Brain microvascular endothelial cell (primary cell): ENCODE data around the gene JTB.
A peak's percentile ranks its signal among the peaks of the same experiment; 100 is the strongest.
"Not testable (repeated sequence)": the region's sequence is repeated elsewhere in the genome, so short reads cannot be mapped to it uniquely, and the experiment has no call there.

Experiments
- DNase-seq: peaks from one replicate; pipeline ENCODE4 v3.0.0-alpha.2; 2020
- H3K27ac ChIP-seq: fragments of 250-450 bp; sonication (Bioruptor Pico); 2 replicates; pipeline ENCODE4 v1.5.1; 2020; ENCODE audit warnings: mild to moderate bottlenecking, moderate library complexity
- H3K27me3 ChIP-seq: fragments of 250-450 bp; sonication (Bioruptor Pico); replicated peaks from 2 replicates; pipeline ENCODE4 v1.5.1; 2020; ENCODE audit warnings: mild to moderate bottlenecking
- H3K36me3 ChIP-seq: fragments of 250-450 bp; sonication (Bioruptor Pico); replicated peaks from 2 replicates; pipeline ENCODE4 v1.5.1; 2020; ENCODE audit warnings: mild to moderate bottlenecking
- H3K4me3 ChIP-seq: 2 replicates; pipeline ENCODE4 v1.5.1; 2011; ENCODE audit warnings: low read depth, mild to moderate bottlenecking, control low read depth, low read length, moderate library complexity
- CTCF ChIP-seq: IDR thresholded peaks from 2 replicates; pipeline ENCODE4 v1.5.1; 2011; ENCODE audit warnings: low read depth, mild to moderate bottlenecking, moderate library complexity, low read length, control low read depth, inconsistent platforms; ENCODE audit errors: missing control alignments
- in situ Hi-C: cut with HindIII; loops from 2 replicates; pipeline ENCODE4 v1.10.0; 2017; ENCODE audit warnings: low sequenced_read_pairs, low pct_ligation_motif_present

The JTB gene

GRCh38 chr1:153984123-153984894 lies 6.8 kb upstream of the JTB start:
- Histone ChIP-seq H3K36me3 (peaks cover 24% of the 10 kb centered on the region), H3K4me3 (peak overlapping the region; percentile 71), H3K27ac (no peak overlapping the region), H3K27me3 (no peaks in the 10 kb centered on the region)
- in situ Hi-C loops: no loop called here
- no peak for TF ChIP-seq CTCF
- no peak for DNase-seq

DNA sequence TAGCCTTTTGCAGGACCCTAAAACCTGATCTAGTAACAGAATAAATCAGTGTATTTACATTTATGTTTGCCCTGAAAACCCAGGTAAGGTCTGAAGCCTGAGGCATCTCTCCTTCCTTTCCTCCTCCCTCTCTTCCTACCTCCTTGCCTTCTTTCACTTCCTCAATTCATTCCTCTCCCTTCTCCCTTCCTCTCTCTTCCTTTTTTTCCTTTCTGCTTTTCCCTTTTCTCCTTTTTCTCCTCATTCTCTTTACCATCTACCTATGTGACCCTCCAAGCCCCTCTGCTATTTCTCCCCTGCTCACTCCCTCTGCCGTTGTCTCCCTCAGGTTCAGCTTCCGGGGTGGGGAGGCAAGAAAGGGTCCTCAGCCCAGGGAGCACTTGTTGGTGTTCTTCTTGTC lies 4.3 kb upstream of the JTB start:
- in situ Hi-C loops, H3K4me3 ChIP-seq, H3K27ac ChIP-seq, DNase-seq, H3K27me3 ChIP-seq: not testable (repeated sequence)
- H3K36me3 ChIP-seq: peaks cover 28% of the 10 kb centered on the region

DNA sequence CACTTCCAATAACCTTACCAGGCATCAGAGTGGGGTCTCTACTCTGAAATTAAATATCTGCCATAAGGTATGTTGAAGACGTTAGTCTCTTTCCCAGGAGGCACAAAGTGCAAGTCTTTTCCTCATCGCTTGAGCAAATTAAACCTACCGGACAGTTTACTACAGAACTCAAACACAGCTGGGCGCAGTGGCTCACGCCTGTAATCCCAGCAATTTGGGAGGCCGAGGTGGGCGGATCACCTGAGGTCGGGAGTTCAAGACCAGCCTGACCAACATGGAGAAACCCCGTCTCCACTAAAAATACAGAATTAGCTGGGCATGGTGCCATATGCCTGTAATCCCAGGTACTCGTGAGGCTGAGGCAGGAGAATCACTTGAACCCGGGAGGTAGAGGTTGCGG lies 1.6 kb upstream of the JTB start:
- in situ Hi-C loops, H3K27me3 ChIP-seq, H3K27ac ChIP-seq, DNase-seq, H3K4me3 ChIP-seq: not testable (repeated sequence)
- peaks cover 46% of the 10 kb centered on the region for H3K36me3 ChIP-seq

- no peak for DNase-seq
- H3K36me3 ChIP-seq: peaks cover 48% of the 10 kb centered on the region
- H3K27ac ChIP-seq: no peak overlapping the region
- H3K27me3 ChIP-seq: no peaks in the 10 kb centered on the region
- in situ Hi-C loops: no loop called here
- peak overlapping the region; percentile 97 for H3K4me3 ChIP-seq
- no peak for TF ChIP-seq CTCF
These were observed 918 bp upstream of the JTB start for GRCh38 chr1:153978274-153978909.

GRCh38 chr1:153976819-153977249 lies 640 bp downstream of the JTB start:
- Histone ChIP-seq H3K27me3 (no peaks in the 10 kb centered on the region), H3K4me3 (peak overlapping the region; percentile 97), H3K36me3 (peaks cover 38% of the 10 kb centered on the region), H3K27ac (peak overlapping the region; percentile 62)
- in situ Hi-C loops: no loop called here
- DNase-seq: no peak
- no peak for TF ChIP-seq CTCF

- DNase-seq: no peak
- TF ChIP-seq CTCF: no peak
- peaks cover 25% of the 10 kb centered on the region for H3K36me3 ChIP-seq
- in situ Hi-C loops: no loop called here
- no peak overlapping the region for H3K4me3 ChIP-seq
- no peaks in the 10 kb centered on the region for H3K27me3 ChIP-seq
- H3K27ac ChIP-seq: no peak overlapping the region
These were observed 3.9 kb downstream of the JTB start for GRCh38 chr1:153973525-153973924.

DNA sequence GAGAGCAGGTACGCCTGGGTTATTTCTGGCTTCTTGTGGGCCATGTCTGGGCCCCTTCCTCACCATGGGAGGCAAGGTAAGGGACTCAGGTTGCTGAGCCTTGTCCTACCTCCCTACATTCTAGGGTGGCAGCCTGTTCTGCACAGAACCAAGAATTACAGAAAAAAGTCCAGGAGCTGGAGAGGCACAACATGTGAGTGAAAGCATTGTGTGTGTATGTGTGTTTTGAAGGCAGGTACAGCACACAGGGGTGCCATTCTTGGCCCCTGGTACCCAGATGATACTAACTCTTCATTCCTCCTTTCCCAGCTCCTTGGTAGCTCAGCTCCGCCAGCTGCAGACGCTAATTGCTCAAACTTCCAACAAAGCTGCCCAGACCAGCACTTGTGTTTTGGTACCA lies 4.4 kb downstream of the JTB start:
- Histone ChIP-seq H3K27ac (no peak overlapping the region), H3K4me3 (no peak overlapping the region), H3K27me3 (no peaks in the 10 kb centered on the region), H3K36me3 (peaks cover 25% of the 10 kb centered on the region)
- in situ Hi-C loops: no loop called here
- no peak for TF ChIP-seq CTCF
- DNase-seq: no peak
